Heart left ventricle (tissue), 16 donors: Measurements from ENCODE around the gene ANKDD1A. TPM values are rescaled to one million over a fixed set of nuclear protein-coding genes. Genes with fewer than 3 reads are reported as not detected.

Experiments used
- ATAC-seq, 4 donors: fragments of 200-7000 bp; cut with Tn5 transposase; one replicate each; pipeline ENCODE4 v1.9.1; 2020 to 2022; ENCODE audit warnings: moderate library complexity in 4 of 4, mild to moderate bottlenecking in 3 of 4, moderate number of reproducible peaks in 1 of 4
- DNase-seq, 5 donors: peaks; one replicate each; pipeline ENCODE4 v3.0.0-alpha.2; 2020
- H3K27ac ChIP-seq, 12 donors: fragments of 200-600 bp; sonication (generic) in 4 of 12; one replicate each; pipeline versions ENCODE4 v1.5.0 to v1.8.0; 2016 to 2022; ENCODE audit warnings: mild to moderate bottlenecking in 2 of 12
- H3K27me3 ChIP-seq, 9 donors: fragments of 200-600 bp; sonication (generic) in 2 of 9; one replicate each; pipeline versions ENCODE4 v1.5.1 to v1.8.0; 2016 to 2022; ENCODE audit warnings: mild to moderate bottlenecking in 3 of 9
- H3K36me3 ChIP-seq, 9 donors: fragments of 200-600 bp; sonication (generic) in 2 of 9; one replicate each; pipeline versions ENCODE4 v1.5.0 to v1.8.0; 2018 to 2022; ENCODE audit warnings: mild to moderate bottlenecking in 2 of 9
- H3K4me1 ChIP-seq, 12 donors: fragments of 200-600 bp; sonication (generic) in 4 of 12; one replicate each; pipeline versions ENCODE4 v1.5.0 to v1.8.0; 2016 to 2022; ENCODE audit warnings: mild to moderate bottlenecking in 3 of 12
- H3K4me3 ChIP-seq, 12 donors: fragments of 200-600 bp; sonication (generic) in 4 of 12; one replicate each; pipeline versions ENCODE4 v1.5.0 to v1.8.0; 2017 to 2022; ENCODE audit warnings: mild to moderate bottlenecking in 9 of 12, moderate library complexity in 4 of 12
- H3K9me3 ChIP-seq, 12 donors: fragments of 200-600 bp; sonication (generic) in 4 of 12; one replicate each; pipeline versions ENCODE4 v1.5.0 to v1.8.0; 2016 to 2022; ENCODE audit warnings: mild to moderate bottlenecking in 1 of 12
- CTCF ChIP-seq, 12 donors: fragments of 200-600 bp; sonication (generic) in 4 of 12; IDR thresholded peaks; one replicate each; pipeline versions ENCODE4 v1.5.0 to v1.8.0; 2018 to 2022; ENCODE audit warnings: antibody characterized with exemption in 12 of 12, mild to moderate bottlenecking in 5 of 12
- POLR2A ChIP-seq, 2 donors: fragments of 450-650 bp; IDR thresholded peaks; one replicate each; pipeline ENCODE4 v1.6.1; 2017; ENCODE audit warnings: antibody characterized with exemption in 2 of 2, mild to moderate bottlenecking in 2 of 2, moderate library complexity in 2 of 2
- WGBS, 4 donors: extraction: QIAGEN DNeasy Blood & Tissue Kit in 2 of 4; methylation state at CpG; one replicate each; pipeline versions ENCODE4 v1.1.5 to v1.1.7; 2013 to 2018; 5-methylcytosine and 5-hydroxymethylcytosine counted together
- intact Hi-C, 10 donors: fragments of 100-400 bp; cut with DNase I; formaldehyde crosslinking; loops; one replicate each; pipeline versions ENCODE4 v1.11.1 to v1.14.2; 2022
- long read RNA-seq, 3 donors: library from polyadenylated mRNA; unstranded; transcript quantifications; one replicate each; pipeline ENCODE4 v2.0.0, GENCODE V29; 2020 to 2021
- polyA plus RNA-seq, 2 donors: library from polyadenylated mRNA; stranded (reverse); fragments of 200-250 nt; gene quantifications; one replicate each; pipeline ENCODE4 v1.2.3, GENCODE V29; 2013
- total RNA-seq, 9 donors: library from RNA; depleted of rRNA in 2 of 9; stranded (reverse); fragments of >200 nt in 2 of 9; fragmentation: NEBNext Ultra II Directional in 3 of 9; extraction: Animal tissue kit (Norgen Biotek cat#: 25700) in 3 of 9; gene quantifications; one replicate each; pipeline versions ENCODE4 v1.1.0 to v1.2.4, GENCODE V29; 2016 to 2023
- donor health status: ischemic (EF 13 %, LVEDD 7.1; RV severe dilation, severe dysfunction).
- donor health status: healthy with polysubstance abuse.
- donor health status: DM: no; HTN: yes; CAD: no.
- donor health status: DM: no; HTN: no; CAD: no.
- donor health status: ischemic (EF 25% LVEDD 6.9; RV normal size, moderate dysfunction).
- donor health status: ischemic (EF 25% LVEDD 5.7; RV mildly dilated, moderate dysfunction).
- donor health status: healthy.
- donor health status: DM: yes; HTN: yes; CAD: no.
- donor health status: ischemic (EF 35%, LVEDD 5.7; RV mildly dilated, moderate dysfunction).
- donor health status: nonischemic (EF 11% LVEDD 7.7; RV severe dilation, severe dysfunction).
- donor health status: DM: yes; HTN: yes; CAD: no.
- donor health status: PGD.
- donor health status: ischemic (EF 29% LVEDD 5.4; RV normal size, mild dysfunction).
- donor health status: nonischemic (EF 23%, LVEDD 6.1; RV moderate dilation, normal function).

The ANKDD1A gene
- total RNA-seq = 1 to 10 TPM in 5 of 9 donors, under 1 TPM in 4; 0.42 to 3.4 (median 1.1) TPM
- polyA plus RNA-seq = 1 to 10 TPM in 1 of 2 donors, under 1 TPM in 1; 0.88 to 1.2 TPM
- long read RNA-seq, donor 1, partial matches to known transcripts = 0 of 1 reads
- long read RNA-seq, donor 1, other reads (novel, unspliced or antisense) = 1 of 1 reads
- long read RNA-seq, donor 2, partial matches to known transcripts = 1 of 2 reads
- long read RNA-seq, donor 2, other reads (novel, unspliced or antisense) = 1 of 2 reads
- long read RNA-seq, donor 3, partial matches to known transcripts = 0 of 3 reads
- long read RNA-seq, donor 3, other reads (novel, unspliced or antisense) = 3 of 3 reads

- peak within 1 kb of the TSS in 4 of 12 donors; percentile 26 to 52 (median 38) for H3K27ac ChIP-seq
- peak; percentile 57 to 93 (median 90) for ATAC-seq
- no peaks in the 10 kb centered on the region for H3K9me3 ChIP-seq
- TF ChIP-seq CTCF (IDR thresholded peaks at IDR 0.05) = no peak
- TF ChIP-seq POLR2A (IDR thresholded peaks at IDR 0.05) = peak in 1 of 2 donors; percentile 28
- no peaks in the 10 kb centered on the region for H3K36me3 ChIP-seq
- H3K4me1 ChIP-seq = peaks cover 0 to 16% (median 7%) of the 10 kb centered on the region in 12 donors
- intact Hi-C loops = no loop called here
- H3K4me3 ChIP-seq = peak within 1 kb of the TSS; percentile 38 to 74 (median 62)
- 5 to 16% (median 9%) methylated on average over 40 to 72 of the region's 72 CpGs for WGBS, 4 donors
- H3K27me3 ChIP-seq = peaks cover 0 to 5% (median 0%) of the 10 kb centered on the region in 9 donors
- DNase-seq = peak; percentile 65 to 83 (median 68)
Measured at GRCh38 chr15:64911311-64912186, at the start of gene ANKDD1A. Gene ANKDD1A (plus strand): TSS chr15:64911902. CDS start chr15:64911931, 29 bp downstream.

GRCh38 chr15:64861960-64862359 is 49.7 kb upstream of the ANKDD1A start:
- no peaks in the 10 kb centered on the region for H3K27me3 ChIP-seq

GRCh38 chr15:64862408-64862807 is 49.3 kb upstream of the ANKDD1A start:
- Histone ChIP-seq H3K9me3 (no peaks in the 10 kb centered on the region), H3K27ac (no peak overlapping the region), H3K36me3 (peaks cover 0 to 98% (median 47%) of the 10 kb centered on the region in 9 donors), H3K4me3 (no peak overlapping the region), H3K27me3 (no peaks in the 10 kb centered on the region), H3K4me1 (peaks cover 5 to 70% (median 22%) of the 10 kb centered on the region in 12 donors)
- WGBS, 4 donors = 90 to 100% (median 99%) methylated on average over 1 of the region's 1 CpG
- no peak for ATAC-seq
- intact Hi-C loops = no loop called here
- TF ChIP-seq CTCF (IDR thresholded peaks at IDR 0.05) = no peak
- DNase-seq = no peak

More at GRCh38 chr15:64861960-64862359, 49.7 kb upstream of the ANKDD1A start:
- no peak for TF ChIP-seq POLR2A (IDR thresholded peaks at IDR 0.05)
- no peak for TF ChIP-seq CTCF (IDR thresholded peaks at IDR 0.05)
- Histone ChIP-seq H3K27ac (peak overlapping the region in 1 of 12 donors; percentile 8), H3K4me3 (no peak overlapping the region), H3K36me3 (peaks cover 0 to 98% (median 45%) of the 10 kb centered on the region in 9 donors), H3K9me3 (no peaks in the 10 kb centered on the region), H3K4me1 (peaks cover 8 to 75% (median 26%) of the 10 kb centered on the region in 12 donors)
- DNase-seq = no peak
- intact Hi-C loops = no loop called here
- WGBS, 4 donors = 80 to 87% (median 84%) methylated on average over 4 of the region's 4 CpGs
- no peak for ATAC-seq

- Histone ChIP-seq H3K4me1 (peaks cover 0 to 57% (median 8%) of the 10 kb centered on the region in 12 donors), H3K27me3 (no peaks in the 10 kb centered on the region), H3K9me3 (no peaks in the 10 kb centered on the region), H3K27ac (peak overlapping the region in 1 of 12 donors; percentile 48), H3K4me3 (no peak overlapping the region), H3K36me3 (peaks cover 0 to 87% (median 48%) of the 10 kb centered on the region in 9 donors)
- TF ChIP-seq POLR2A (IDR thresholded peaks at IDR 0.05) = no peak
- TF ChIP-seq CTCF (IDR thresholded peaks at IDR 0.05) = no peak
- ATAC-seq (no peak), DNase-seq (no peak)
- 70 to 91% (median 85%) methylated on average over 1 of the region's 1 CpG for WGBS, 4 donors
- intact Hi-C loops = no loop called here
Measured at GRCh38 chr15:64864068-64864467, 47.6 kb upstream of the ANKDD1A start.
